Activated naive CD8-positive, alpha-beta T cell treated with anti-CD3 and anti-CD28 coated beads, Interleukin-2, amount 50 U/mL, for 24 hours (primary cell): Measurements from ENCODE around the gene ERBB4.
A peak's percentile ranks its signal among the peaks of the same experiment; 100 is the strongest.

Experiments used
- ATAC-seq: fragments of 150-1000 bp; cut with Tn5 transposase; one replicate; pipeline ENCODE4 v1.10.0; 2021
- DNase-seq: peaks from one replicate; pipeline ENCODE4 v3.0.0; 2021
- H3K27ac Mint-ChIP-seq: one replicate; pipeline ENCODE4 v1.8.0; 2021; ENCODE audit warnings: mild to moderate bottlenecking, mixed read lengths
- H3K27me3 Mint-ChIP-seq: one replicate; pipeline ENCODE4 v1.8.0; 2021; ENCODE audit warnings: mixed read lengths
- H3K36me3 Mint-ChIP-seq: one replicate; pipeline ENCODE4 v1.8.0; 2021; ENCODE audit warnings: low read depth, mixed read lengths
- H3K4me1 Mint-ChIP-seq: one replicate; pipeline ENCODE4 v1.8.0; 2021; ENCODE audit warnings: mixed read lengths
- H3K4me3 Mint-ChIP-seq: one replicate; pipeline ENCODE4 v1.8.0; 2021; ENCODE audit warnings: mild to moderate bottlenecking, moderate library complexity, mixed read lengths
- H3K9me3 Mint-ChIP-seq: one replicate; pipeline ENCODE4 v1.8.0; 2021; ENCODE audit warnings: mixed read lengths

Gene ERBB4

GRCh38 chr2:211407076-211407475 is 1131.5 kb downstream of the ERBB4 start:
- H3K36me3 Mint-ChIP-seq: no peaks in the 10 kb centered on the region
- H3K9me3 Mint-ChIP-seq: peaks cover 4% of the 10 kb centered on the region
- no peak overlapping the region for H3K4me3 Mint-ChIP-seq
- DNase-seq: no peak
- no peak for ATAC-seq
- no peaks in the 10 kb centered on the region for H3K4me1 Mint-ChIP-seq
- H3K27me3 Mint-ChIP-seq: no peaks in the 10 kb centered on the region
- no peak overlapping the region for H3K27ac Mint-ChIP-seq

GRCh38 chr2:211405036-211405435 is 1133.6 kb downstream of the ERBB4 start:
- Mint-ChIP-seq H3K27ac (no peak overlapping the region), H3K4me3 (no peak overlapping the region)
- DNase-seq: no peak

GRCh38 chr2:211404098-211404497 is 1134.5 kb downstream of the ERBB4 start:
- no peak for DNase-seq
- Mint-ChIP-seq H3K4me3 (no peak overlapping the region), H3K27me3 (no peaks in the 10 kb centered on the region), H3K9me3 (peaks cover 4% of the 10 kb centered on the region), H3K36me3 (no peaks in the 10 kb centered on the region), H3K27ac (no peak overlapping the region), H3K4me1 (no peaks in the 10 kb centered on the region)
- no peak for ATAC-seq

More at GRCh38 chr2:211405036-211405435, 1133.6 kb downstream of the ERBB4 start:
- no peaks in the 10 kb centered on the region for H3K4me1 Mint-ChIP-seq
- no peak for ATAC-seq
- peaks cover 4% of the 10 kb centered on the region for H3K9me3 Mint-ChIP-seq
- H3K27me3 Mint-ChIP-seq: no peaks in the 10 kb centered on the region
- no peaks in the 10 kb centered on the region for H3K36me3 Mint-ChIP-seq

- Mint-ChIP-seq H3K27ac (no peak overlapping the region), H3K4me3 (no peak overlapping the region), H3K4me1 (no peaks in the 10 kb centered on the region), H3K9me3 (peaks cover 4% of the 10 kb centered on the region), H3K36me3 (no peaks in the 10 kb centered on the region), H3K27me3 (no peaks in the 10 kb centered on the region)
- ATAC-seq (no peak), DNase-seq (no peak)
Measured at GRCh38 chr2:211401328-211401727, 1137.3 kb downstream of the ERBB4 start.

GRCh38 chr2:211397764-211398163 is 1140.8 kb downstream of the ERBB4 start:
- Mint-ChIP-seq H3K36me3 (no peaks in the 10 kb centered on the region), H3K9me3 (no peaks in the 10 kb centered on the region), H3K27me3 (no peaks in the 10 kb centered on the region), H3K4me3 (no peak overlapping the region), H3K4me1 (no peaks in the 10 kb centered on the region), H3K27ac (no peak overlapping the region)
- no peak for ATAC-seq
- DNase-seq: no peak

- H3K36me3 Mint-ChIP-seq: no peaks in the 10 kb centered on the region
- H3K9me3 Mint-ChIP-seq: no peaks in the 10 kb centered on the region
- no peaks in the 10 kb centered on the region for H3K27me3 Mint-ChIP-seq
- no peak overlapping the region for H3K27ac Mint-ChIP-seq
- no peak overlapping the region for H3K4me3 Mint-ChIP-seq
- DNase-seq: no peak
- no peaks in the 10 kb centered on the region for H3K4me1 Mint-ChIP-seq
- ATAC-seq: no peak
Measured at GRCh38 chr2:211396815-211397214, 1141.8 kb downstream of the ERBB4 start.

GRCh38 chr2:211391189-211391567 is 1147.4 kb downstream of the ERBB4 start:
- no peak for DNase-seq
- no peak for ATAC-seq
- Mint-ChIP-seq H3K4me1 (no peaks in the 10 kb centered on the region), H3K9me3 (no peaks in the 10 kb centered on the region), H3K4me3 (no peak overlapping the region), H3K27ac (no peak overlapping the region), H3K36me3 (no peaks in the 10 kb centered on the region), H3K27me3 (no peaks in the 10 kb centered on the region)

- Mint-ChIP-seq H3K27me3 (no peaks in the 10 kb centered on the region), H3K4me3 (no peak overlapping the region), H3K9me3 (no peaks in the 10 kb centered on the region), H3K27ac (no peak overlapping the region), H3K36me3 (no peaks in the 10 kb centered on the region), H3K4me1 (no peaks in the 10 kb centered on the region)
- DNase-seq: no peak
- ATAC-seq: no peak
Measured at GRCh38 chr2:211390536-211391188, 1147.9 kb downstream of the ERBB4 start.

GRCh38 chr2:211387734-211388133 is 1150.9 kb downstream of the ERBB4 start:
- DNase-seq (no peak), ATAC-seq (no peak)
- H3K27me3 Mint-ChIP-seq: no peaks in the 10 kb centered on the region
- no peaks in the 10 kb centered on the region for H3K4me1 Mint-ChIP-seq
- no peak overlapping the region for H3K27ac Mint-ChIP-seq
- H3K36me3 Mint-ChIP-seq: no peaks in the 10 kb centered on the region
- no peaks in the 10 kb centered on the region for H3K9me3 Mint-ChIP-seq
- H3K4me3 Mint-ChIP-seq: no peak overlapping the region

GRCh38 chr2:211380041-211380440 is 1158.6 kb downstream of the ERBB4 start:
- DNase-seq (no peak), ATAC-seq (no peak)
- no peak overlapping the region for H3K4me3 Mint-ChIP-seq
- no peaks in the 10 kb centered on the region for H3K27me3 Mint-ChIP-seq
- no peaks in the 10 kb centered on the region for H3K4me1 Mint-ChIP-seq
- no peaks in the 10 kb centered on the region for H3K9me3 Mint-ChIP-seq
- H3K27ac Mint-ChIP-seq: no peak overlapping the region
- H3K36me3 Mint-ChIP-seq: no peaks in the 10 kb centered on the region

GRCh38 chr2:211376410-211376809 is 1162.2 kb downstream of the ERBB4 start:
- Mint-ChIP-seq H3K36me3 (no peaks in the 10 kb centered on the region), H3K27ac (no peak overlapping the region), H3K4me3 (no peak overlapping the region), H3K9me3 (no peaks in the 10 kb centered on the region), H3K4me1 (no peaks in the 10 kb centered on the region), H3K27me3 (no peaks in the 10 kb centered on the region)
- DNase-seq (no peak), ATAC-seq (no peak)

GRCh38 chr2:211373203-211373602 is 1165.4 kb downstream of the ERBB4 start:
- ATAC-seq (no peak), DNase-seq (no peak)
- no peaks in the 10 kb centered on the region for H3K4me1 Mint-ChIP-seq
- H3K36me3 Mint-ChIP-seq: no peaks in the 10 kb centered on the region
- H3K27me3 Mint-ChIP-seq: no peaks in the 10 kb centered on the region
- H3K4me3 Mint-ChIP-seq: no peak overlapping the region
- no peak overlapping the region for H3K27ac Mint-ChIP-seq
- no peaks in the 10 kb centered on the region for H3K9me3 Mint-ChIP-seq

- no peaks in the 10 kb centered on the region for H3K4me1 Mint-ChIP-seq
- H3K27ac Mint-ChIP-seq: no peak overlapping the region
- no peak overlapping the region for H3K4me3 Mint-ChIP-seq
- H3K9me3 Mint-ChIP-seq: no peaks in the 10 kb centered on the region
- H3K27me3 Mint-ChIP-seq: no peaks in the 10 kb centered on the region
- no peak for DNase-seq
- ATAC-seq: no peak
- H3K36me3 Mint-ChIP-seq: no peaks in the 10 kb centered on the region
Measured at GRCh38 chr2:211371465-211371864, 1167.1 kb downstream of the ERBB4 start.

- Mint-ChIP-seq H3K36me3 (no peaks in the 10 kb centered on the region), H3K27me3 (no peaks in the 10 kb centered on the region), H3K9me3 (peaks cover 5% of the 10 kb centered on the region), H3K4me1 (no peaks in the 10 kb centered on the region), H3K4me3 (no peak overlapping the region), H3K27ac (no peak overlapping the region)
- ATAC-seq (no peak), DNase-seq (no peak)
Measured at GRCh38 chr2:211368467-211368866, 1170.1 kb downstream of the ERBB4 start.

GRCh38 chr2:211367711-211368110 is 1170.9 kb downstream of the ERBB4 start:
- ATAC-seq (peak; percentile 59), DNase-seq (no peak)
- peaks cover 5% of the 10 kb centered on the region for H3K9me3 Mint-ChIP-seq
- H3K36me3 Mint-ChIP-seq: no peaks in the 10 kb centered on the region
- no peak overlapping the region for H3K27ac Mint-ChIP-seq
- no peak overlapping the region for H3K4me3 Mint-ChIP-seq
- H3K4me1 Mint-ChIP-seq: no peaks in the 10 kb centered on the region
- H3K27me3 Mint-ChIP-seq: no peaks in the 10 kb centered on the region

- Mint-ChIP-seq H3K27me3 (no peaks in the 10 kb centered on the region), H3K4me1 (no peaks in the 10 kb centered on the region), H3K36me3 (no peaks in the 10 kb centered on the region), H3K27ac (no peak overlapping the region), H3K4me3 (no peak overlapping the region), H3K9me3 (peaks cover 5% of the 10 kb centered on the region)
- ATAC-seq (no peak), DNase-seq (no peak)
Measured at GRCh38 chr2:211367293-211367692, 1171.3 kb downstream of the ERBB4 start.
